ENCODE results near the gene MSH5. TPM values are rescaled to one million over a fixed set of nuclear protein-coding genes. Genes with fewer than 3 reads are reported as not detected.

The MSH5 gene
- total and polyA plus RNA-seq, 9 of the 15 experiments (the other 6 are each of a cell fraction or from before 2014, with no cell fraction given) = 12.5 to 104 (median 46.6) TPM

DNA sequence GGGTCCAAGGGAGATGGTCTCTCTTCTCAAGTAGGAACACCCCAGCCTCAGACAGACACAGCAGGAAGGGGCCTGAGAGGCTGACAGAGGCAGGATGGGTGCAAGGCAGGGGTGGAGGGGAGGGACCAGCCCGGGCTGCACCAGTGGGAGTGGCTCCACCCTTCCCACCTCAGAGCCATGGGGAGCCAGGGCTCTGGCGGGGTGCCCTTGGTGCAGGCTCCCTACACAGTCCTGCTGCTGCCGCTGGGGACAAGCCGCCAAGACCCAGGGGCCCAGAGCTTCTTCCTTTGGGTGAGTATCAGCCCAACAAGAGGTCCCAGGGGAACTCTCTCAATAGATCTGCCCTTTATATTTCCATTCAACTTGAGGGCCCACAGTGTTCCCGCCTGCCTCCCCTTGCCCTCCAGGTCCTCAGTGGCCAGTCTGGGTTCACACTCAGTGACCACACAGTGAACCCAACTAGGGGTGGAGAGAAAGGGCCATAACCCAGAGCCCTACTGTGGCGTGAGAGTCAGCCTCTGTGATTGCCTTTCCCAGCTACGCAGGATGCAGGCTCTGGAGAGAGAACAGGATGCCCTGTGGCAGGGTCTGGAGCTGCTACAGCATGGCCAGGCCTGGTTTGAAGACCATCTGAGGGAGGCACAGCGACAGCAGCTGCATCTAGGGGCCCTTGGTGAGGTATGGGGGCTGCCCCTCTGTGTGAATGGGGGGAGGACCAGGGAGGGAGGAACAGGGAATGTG lies 23.2 kb downstream of the MSH5 start (continued):
- TF ChIP-seq, protein P1, sequence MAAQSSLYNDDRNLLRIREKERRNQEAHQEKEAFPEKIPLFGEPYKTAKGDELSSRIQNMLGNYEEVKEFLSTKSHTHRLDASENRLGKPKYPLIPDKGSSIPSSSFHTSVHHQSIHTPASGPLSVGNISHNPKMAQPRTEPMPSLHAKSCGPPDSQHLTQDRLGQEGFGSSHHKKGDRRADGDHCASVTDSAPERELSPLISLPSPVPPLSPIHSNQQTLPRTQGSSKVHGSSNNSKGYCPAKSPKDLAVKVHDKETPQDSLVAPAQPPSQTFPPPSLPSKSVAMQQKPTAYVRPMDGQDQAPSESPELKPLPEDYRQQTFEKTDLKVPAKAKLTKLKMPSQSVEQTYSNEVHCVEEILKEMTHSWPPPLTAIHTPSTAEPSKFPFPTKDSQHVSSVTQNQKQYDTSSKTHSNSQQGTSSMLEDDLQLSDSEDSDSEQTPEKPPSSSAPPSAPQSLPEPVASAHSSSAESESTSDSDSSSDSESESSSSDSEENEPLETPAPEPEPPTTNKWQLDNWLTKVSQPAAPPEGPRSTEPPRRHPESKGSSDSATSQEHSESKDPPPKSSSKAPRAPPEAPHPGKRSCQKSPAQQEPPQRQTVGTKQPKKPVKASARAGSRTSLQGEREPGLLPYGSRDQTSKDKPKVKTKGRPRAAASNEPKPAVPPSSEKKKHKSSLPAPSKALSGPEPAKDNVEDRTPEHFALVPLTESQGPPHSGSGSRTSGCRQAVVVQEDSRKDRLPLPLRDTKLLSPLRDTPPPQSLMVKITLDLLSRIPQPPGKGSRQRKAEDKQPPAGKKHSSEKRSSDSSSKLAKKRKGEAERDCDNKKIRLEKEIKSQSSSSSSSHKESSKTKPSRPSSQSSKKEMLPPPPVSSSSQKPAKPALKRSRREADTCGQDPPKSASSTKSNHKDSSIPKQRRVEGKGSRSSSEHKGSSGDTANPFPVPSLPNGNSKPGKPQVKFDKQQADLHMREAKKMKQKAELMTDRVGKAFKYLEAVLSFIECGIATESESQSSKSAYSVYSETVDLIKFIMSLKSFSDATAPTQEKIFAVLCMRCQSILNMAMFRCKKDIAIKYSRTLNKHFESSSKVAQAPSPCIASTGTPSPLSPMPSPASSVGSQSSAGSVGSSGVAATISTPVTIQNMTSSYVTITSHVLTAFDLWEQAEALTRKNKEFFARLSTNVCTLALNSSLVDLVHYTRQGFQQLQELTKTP (IDR thresholded peaks at IDR 0.05; ENCODE audit: low read depth in 1 of 2, partially characterized antibody in 2 of 2) = no peak
- peak; percentile 21 for TF ChIP-seq POLR2B (IDR thresholded peaks at IDR 0.05; ENCODE audit: low read depth, partially characterized antibody)
- TF ChIP-seq TAF9B (IDR thresholded peaks at IDR 0.05; ENCODE audit: partially characterized antibody) = no peak
- TF ChIP-seq, protein P2, sequence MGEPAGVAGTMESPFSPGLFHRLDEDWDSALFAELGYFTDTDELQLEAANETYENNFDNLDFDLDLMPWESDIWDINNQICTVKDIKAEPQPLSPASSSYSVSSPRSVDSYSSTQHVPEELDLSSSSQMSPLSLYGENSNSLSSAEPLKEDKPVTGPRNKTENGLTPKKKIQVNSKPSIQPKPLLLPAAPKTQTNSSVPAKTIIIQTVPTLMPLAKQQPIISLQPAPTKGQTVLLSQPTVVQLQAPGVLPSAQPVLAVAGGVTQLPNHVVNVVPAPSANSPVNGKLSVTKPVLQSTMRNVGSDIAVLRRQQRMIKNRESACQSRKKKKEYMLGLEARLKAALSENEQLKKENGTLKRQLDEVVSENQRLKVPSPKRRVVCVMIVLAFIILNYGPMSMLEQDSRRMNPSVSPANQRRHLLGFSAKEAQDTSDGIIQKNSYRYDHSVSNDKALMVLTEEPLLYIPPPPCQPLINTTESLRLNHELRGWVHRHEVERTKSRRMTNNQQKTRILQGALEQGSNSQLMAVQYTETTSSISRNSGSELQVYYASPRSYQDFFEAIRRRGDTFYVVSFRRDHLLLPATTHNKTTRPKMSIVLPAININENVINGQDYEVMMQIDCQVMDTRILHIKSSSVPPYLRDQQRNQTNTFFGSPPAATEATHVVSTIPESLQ (CRISPR knock-in tag; IDR thresholded peaks at IDR 0.05) = no peak
- TF ChIP-seq ZNF583 (CRISPR knock-in tag; IDR thresholded peaks at IDR 0.05) = no peak
- TF ChIP-seq POLR2A (conservative IDR thresholded peaks at IDR 0.05) = peak; percentile 50; the same call in 1 of the 2 replicates
- TF ChIP-seq, protein P3, sequence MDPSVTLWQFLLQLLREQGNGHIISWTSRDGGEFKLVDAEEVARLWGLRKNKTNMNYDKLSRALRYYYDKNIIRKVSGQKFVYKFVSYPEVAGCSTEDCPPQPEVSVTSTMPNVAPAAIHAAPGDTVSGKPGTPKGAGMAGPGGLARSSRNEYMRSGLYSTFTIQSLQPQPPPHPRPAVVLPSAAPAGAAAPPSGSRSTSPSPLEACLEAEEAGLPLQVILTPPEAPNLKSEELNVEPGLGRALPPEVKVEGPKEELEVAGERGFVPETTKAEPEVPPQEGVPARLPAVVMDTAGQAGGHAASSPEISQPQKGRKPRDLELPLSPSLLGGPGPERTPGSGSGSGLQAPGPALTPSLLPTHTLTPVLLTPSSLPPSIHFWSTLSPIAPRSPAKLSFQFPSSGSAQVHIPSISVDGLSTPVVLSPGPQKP (CRISPR knock-in tag; IDR thresholded peaks at IDR 0.05) = no peak
- TF ChIP-seq, protein P4, sequence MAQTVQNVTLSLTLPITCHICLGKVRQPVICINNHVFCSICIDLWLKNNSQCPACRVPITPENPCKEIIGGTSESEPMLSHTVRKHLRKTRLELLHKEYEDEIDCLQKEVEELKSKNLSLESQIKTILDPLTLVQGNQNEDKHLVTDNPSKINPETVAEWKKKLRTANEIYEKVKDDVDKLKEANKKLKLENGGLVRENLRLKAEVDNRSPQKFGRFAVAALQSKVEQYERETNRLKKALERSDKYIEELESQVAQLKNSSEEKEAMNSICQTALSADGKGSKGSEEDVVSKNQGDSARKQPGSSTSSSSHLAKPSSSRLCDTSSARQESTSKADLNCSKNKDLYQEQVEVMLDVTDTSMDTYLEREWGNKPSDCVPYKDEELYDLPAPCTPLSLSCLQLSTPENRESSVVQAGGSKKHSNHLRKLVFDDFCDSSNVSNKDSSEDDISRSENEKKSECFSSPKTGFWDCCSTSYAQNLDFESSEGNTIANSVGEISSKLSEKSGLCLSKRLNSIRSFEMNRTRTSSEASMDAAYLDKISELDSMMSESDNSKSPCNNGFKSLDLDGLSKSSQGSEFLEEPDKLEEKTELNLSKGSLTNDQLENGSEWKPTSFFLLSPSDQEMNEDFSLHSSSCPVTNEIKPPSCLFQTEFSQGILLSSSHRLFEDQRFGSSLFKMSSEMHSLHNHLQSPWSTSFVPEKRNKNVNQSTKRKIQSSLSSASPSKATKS (CRISPR knock-in tag; IDR thresholded peaks at IDR 0.05) = no peak
- no peak for TF ChIP-seq TEAD4 (IDR thresholded peaks at IDR 0.05; ENCODE audit: low read length)
- TF ChIP-seq TEAD4 (CRISPR knock-in tag; IDR thresholded peaks at IDR 0.05; ENCODE audit: borderline replicate concordance) = peak; percentile 32; the same call in 1 of the 2 replicates
